HepG2 (cell line): ENCODE results near the gene ITGB1. TPM values are rescaled to one million over a fixed set of nuclear protein-coding genes. Genes with fewer than 3 reads are reported as not detected.

Experiments
- ATAC-seq: fragments of 200-7000 bp; cut with Tn5 transposase; 3 replicates; pipeline ENCODE4 v1.9.1; 2020; ENCODE audit warnings: mild to moderate bottlenecking, moderate library complexity
- BruUV-seq: library from RNA; stranded (reverse); fragments of 400-500 nt; replicated peaks from 2 replicates; lab custom pipeline; 2021; lab: Mats Ljungman, UMichigan
- CTCF ChIA-PET: fragments of 300-600 bp; formaldehyde crosslinking; extraction: SDS; loops from one replicate; lab custom pipeline; 2021; ENCODE audit warnings: low total read pairs, inconsistent platforms, low intra/inter-chr PET ratio; lab: Yijun Ruan, JAX
- POLR2A ChIA-PET: fragments of 350-600 bp; sonication (Branson Sonifier 250); formaldehyde crosslinking; loops from one replicate; lab custom pipeline; 2020; ENCODE audit warnings: antibody characterized with exemption, inconsistent platforms; lab: Yijun Ruan, JAX
- DNase-seq: peaks from one replicate; pipeline ENCODE4 v3.0.0-alpha.2; 2015; ENCODE audit warnings: low spot score
- FAIRE-seq: peaks from 3 replicates; lab custom pipeline; 2011; peaks lifted over from hg19 to GRCh38; lab: Jason Lieb, UNC
- H2AFZ ChIP-seq: one replicate; pipeline ENCODE4 v1.6.1; 2011; ENCODE audit warnings: low read length, inconsistent platforms
- H3K27ac ChIP-seq: fragments of 300-600 bp; 3 replicates; pipeline ENCODE4 v1.8.0; 2011; ENCODE audit warnings: mixed run types, mild to moderate bottlenecking, mixed read lengths, low read length, inconsistent platforms; ENCODE audit not compliant: insufficient read depth; ENCODE audit errors: extremely low read length
- H3K27me3 ChIP-seq, 2 experiments: fragments of 200-600 bp in 1 of 2; 2 replicates in 1 of 2; 3 replicates in 1 of 2; pipeline versions ENCODE4 v1.6.0 to v1.8.0; 2011; ENCODE audit warnings: low read length in 2 of 2, mild to moderate bottlenecking in 2 of 2, moderate library complexity in 2 of 2, inconsistent platforms in 1 of 2; ENCODE audit not compliant: insufficient read depth in 2 of 2, control insufficient read depth in 1 of 2
- H3K36me3 ChIP-seq, 2 experiments: fragments of 200-600 bp in 1 of 2; replicated peaks in 1 of 2; 2 replicates in 1 of 2; 3 replicates in 1 of 2; pipeline versions ENCODE4 v1.5.1 to v1.8.0; 2011; ENCODE audit warnings: low read length in 2 of 2, inconsistent platforms in 1 of 2; ENCODE audit not compliant: insufficient read depth in 2 of 2, control insufficient read depth in 1 of 2
- H3K4me1 ChIP-seq: 2 replicates; pipeline ENCODE4 v1.5.1; 2012; ENCODE audit warnings: low read length, inconsistent platforms; ENCODE audit not compliant: insufficient read depth
- H3K4me2 ChIP-seq: 2 replicates; pipeline ENCODE4 v1.6.0; 2011; ENCODE audit warnings: low read depth, low read length, inconsistent platforms
- H3K4me3 ChIP-seq, 3 experiments: fragments of 200-600 bp in 1 of 3; sonication (generic), shearing (Covaris generic) in 1 of 3; replicated peaks in 1 of 3; 2 replicates each; pipeline ENCODE4 v1.5.1; 2011 to 2016; ENCODE audit warnings: low read length in 3 of 3, inconsistent platforms in 2 of 3, low read depth in 2 of 3, mild to moderate bottlenecking in 2 of 3, control low read depth in 1 of 3, mixed read lengths in 1 of 3; ENCODE audit not compliant: insufficient read depth in 1 of 3
- H3K79me2 ChIP-seq: one replicate; pipeline ENCODE4 v1.6.1; 2011; ENCODE audit warnings: low read length, inconsistent platforms; ENCODE audit not compliant: insufficient read depth
- H3K9ac ChIP-seq: 2 replicates; pipeline ENCODE4 v1.6.0; 2011; ENCODE audit warnings: mild to moderate bottlenecking, low read depth, low read length, inconsistent platforms; ENCODE audit not compliant: insufficient read depth
- H3K9me3 ChIP-seq: 2 replicates; pipeline ENCODE4 v1.5.1; 2012; ENCODE audit warnings: mild to moderate bottlenecking, low read length
- H4K20me1 ChIP-seq: 2 replicates; pipeline ENCODE4 v1.6.0; 2011; ENCODE audit warnings: inconsistent platforms, mild to moderate bottlenecking, low read length, moderate library complexity; ENCODE audit not compliant: insufficient read depth
- ATRX ChIP-seq: sonication (generic); formaldehyde crosslinking; IDR thresholded peaks from 2 replicates; pipeline ENCODE4 v1.4.0; 2020; ENCODE audit warnings: missing genetic modification reagents, borderline replicate concordance
- BCL3 ChIP-seq: sonication (generic); formaldehyde crosslinking; IDR thresholded peaks from 2 replicates; pipeline ENCODE4 v1.5.1; 2020; ENCODE audit warnings: mild to moderate bottlenecking, missing genetic modification reagents, moderate library complexity
- HNF4A ChIP-seq: sonication (generic); formaldehyde crosslinking; IDR thresholded peaks from 2 replicates; pipeline ENCODE4 v1.4.0; 2020; ENCODE audit warnings: missing genetic modification reagents
- HNRNPLL ChIP-seq: fragments of 200-400 bp; formaldehyde crosslinking; IDR thresholded peaks from 2 replicates; pipeline ENCODE4 v1.6.1; 2017; ENCODE audit warnings: mild to moderate bottlenecking, low read depth, low read length; ENCODE audit not compliant: poor library complexity, severe bottlenecking
- SNAPC4 ChIP-seq: sonication (generic); formaldehyde crosslinking; IDR thresholded peaks from 2 replicates; pipeline ENCODE4 v1.4.0; 2020; ENCODE audit warnings: mild to moderate bottlenecking, missing genetic modification reagents
- ZC3H13 ChIP-seq: sonication (generic); formaldehyde crosslinking; IDR thresholded peaks from 2 replicates; pipeline ENCODE4 v1.8.1; 2023; ENCODE audit warnings: mild to moderate bottlenecking, missing genetic modification reagents, moderate library complexity
- ZFP1 ChIP-seq: IDR thresholded peaks from 2 replicates; pipeline ENCODE4 v1.6.1; 2016
- ZGPAT ChIP-seq: IDR thresholded peaks from 2 replicates; pipeline ENCODE4 v1.6.1; 2016; ENCODE audit warnings: mild to moderate bottlenecking
- ZNF276 ChIP-seq: sonication (generic); formaldehyde crosslinking; IDR thresholded peaks from 2 replicates; pipeline ENCODE4 v1.4.0; 2020; ENCODE audit warnings: mild to moderate bottlenecking, low read depth, missing genetic modification reagents
- ZNF432 ChIP-seq: sonication (generic); formaldehyde crosslinking; IDR thresholded peaks from 2 replicates; pipeline ENCODE4 v1.5.0; 2020; ENCODE audit warnings: missing genetic modification reagents, mild to moderate bottlenecking, borderline replicate concordance
- ZNF44 ChIP-seq: sonication (generic); formaldehyde crosslinking; IDR thresholded peaks from 2 replicates; pipeline ENCODE4 v1.5.1; 2020; ENCODE audit warnings: mild to moderate bottlenecking, missing genetic modification reagents
- ZNF546 ChIP-seq: sonication (generic); formaldehyde crosslinking; conservative IDR thresholded peaks from 2 replicates; pipeline ENCODE4 v1.8.1; 2023; ENCODE audit warnings: mild to moderate bottlenecking, missing genetic modification reagents
- ZNF629 ChIP-seq: sonication (generic); formaldehyde crosslinking; conservative IDR thresholded peaks from 2 replicates; pipeline ENCODE4 v1.5.0; 2020; ENCODE audit warnings: missing genetic modification reagents
- ZNF83 ChIP-seq: sonication (generic); formaldehyde crosslinking; IDR thresholded peaks from 2 replicates; pipeline ENCODE4 v1.4.0; 2020; ENCODE audit warnings: missing genetic modification reagents, mild to moderate bottlenecking, borderline replicate concordance
- WGBS: methylation state at CpG from one replicate; pipeline ENCODE4 v1.1.6; 2017; ENCODE audit warnings: low lambda C conversion rate; 5-methylcytosine and 5-hydroxymethylcytosine counted together
- in situ Hi-C: cut with HindIII; loops from 2 replicates; pipeline ENCODE4 v1.10.0; 2017; ENCODE audit warnings: low pct_unique_long_range_greater_than_20kb; ENCODE audit not compliant: extremely low pct_ligation_motif_present
- intact Hi-C: fragments of 100-400 bp; cut with micrococcal nuclease; formaldehyde crosslinking; loops from one replicate; pipeline ENCODE4 v1.10.0; 2022; ENCODE audit not compliant: unreplicated experiment
- polyA plus RNA-seq, 8 experiments: library from polyadenylated mRNA; depleted of rRNA in 3 of 8; stranded (reverse) in 7 of 8; unstranded in 1 of 8; fragments of >200 nt; fragmentation: Illumina TruSeq in 4 of 8; extraction: Trizol in 4 of 8; gene quantifications; 2 replicates each; pipeline versions ENCODE4 v1.2.1 to v1.2.3, GENCODE V29; 2011 to 2016; ENCODE audit warnings: low read depth in 4 of 8, missing spikeins in 1 of 8, mixed read lengths in 1 of 8; ENCODE audit not compliant: insufficient read depth in 1 of 8
- total RNA-seq, 5 experiments: library from RNA; depleted of rRNA; stranded (reverse); fragments of >200 nt; fragmentation: Illumina TruSeq; extraction: Trizol; gene quantifications; 2 replicates each; pipeline ENCODE4 v1.2.3, GENCODE V29; 2016; ENCODE audit warnings: low read depth in 1 of 5

ITGB1 gene
- total and polyA plus RNA-seq, 2 of the 13 experiments (the other 11 are each of a cell fraction or from before 2014, with no cell fraction given), result 190 to 204 TPM

- Histone ChIP-seq H3K4me1 (peaks cover 28% of the 10 kb centered on the region), H3K4me3 (no peak overlapping the region), H3K4me2 (no peak overlapping the region), H2AFZ (no peak overlapping the region), H3K36me3 (no peaks in the 10 kb centered on the region), H3K9me3 (no peaks in the 10 kb centered on the region), H4K20me1 (no peaks in the 10 kb centered on the region; the same call in 1 of the 2 replicates), H3K9ac (no peak overlapping the region), H3K79me2 (peaks cover 19% of the 10 kb centered on the region), H3K27ac (no peak overlapping the region), H3K27me3 (no peaks in the 10 kb centered on the region; a peak in 1 of 5 replicates)
- no TSS peak for BruUV-seq
- ATAC-seq (no peak), FAIRE-seq (no peak), DNase-seq (no peak)
- intact Hi-C loops (no loop called here), in situ Hi-C loops (no loop called here)
- ChIA-PET POLR2A (no interaction called here), CTCF (no interaction called here)
- no peak for TF ChIP-seq ZFP1 (CRISPR knock-in tag)
- TF ChIP-seq ZNF629 (CRISPR knock-in tag), result no peak
- no peak for TF ChIP-seq ZNF44 (CRISPR knock-in tag)
- no peak for TF ChIP-seq ZNF432 (CRISPR knock-in tag)
- TF ChIP-seq HNF4A (CRISPR knock-in tag), result no peak
- no peak for TF ChIP-seq ZNF546 (CRISPR knock-in tag)
- TF ChIP-seq ATRX, result no peak
- no peak for TF ChIP-seq ZC3H13
- no peak for TF ChIP-seq HNRNPLL
- TF ChIP-seq ZNF83 (CRISPR knock-in tag), result no peak
- TF ChIP-seq BCL3, result no peak
- no peak for TF ChIP-seq SNAPC4 (CRISPR knock-in tag)
- TF ChIP-seq ZNF276, result no peak
- TF ChIP-seq ZGPAT (CRISPR knock-in tag), result no peak
- 94% methylated on average over 3 of the region's 3 CpGs for WGBS
These were observed 5.1 kb upstream of the ITGB1 start for GRCh38 chr10:32963096-32963495.
